Muscle layer of colon (tissue), 2 donors: ENCODE results near the gene DAPP1.

Experiments used
- H3K27ac ChIP-seq: one replicate; pipeline ENCODE4 v1.7.0; 2013; ENCODE audit warnings: low read depth, mild to moderate bottlenecking, low read length, moderate library complexity
- H3K27me3 ChIP-seq, 2 donors: one replicate each; pipeline ENCODE4 v1.7.0; 2013; ENCODE audit warnings: low read length in 2 of 2, mild to moderate bottlenecking in 2 of 2; ENCODE audit not compliant: insufficient read depth in 2 of 2, control insufficient read depth in 1 of 2
- H3K36me3 ChIP-seq: one replicate; pipeline ENCODE4 v1.7.0; 2013; ENCODE audit warnings: mild to moderate bottlenecking, low read length; ENCODE audit not compliant: insufficient read depth
- H3K4me1 ChIP-seq: one replicate; pipeline ENCODE4 v1.7.0; 2013; ENCODE audit warnings: mild to moderate bottlenecking, low read length; ENCODE audit not compliant: insufficient read depth
- H3K4me3 ChIP-seq, 2 donors: one replicate each; pipeline ENCODE4 v1.7.0; 2013; ENCODE audit warnings: low read length in 2 of 2, low read depth in 1 of 2, mild to moderate bottlenecking in 1 of 2, moderate library complexity in 1 of 2
- H3K9ac ChIP-seq: one replicate; pipeline ENCODE4 v1.7.0; 2013; ENCODE audit warnings: low read length
- H3K9me3 ChIP-seq: one replicate; pipeline ENCODE4 v1.7.0; 2013; ENCODE audit warnings: mild to moderate bottlenecking, low read length
- donor health status: abdominal sarcoma.
- donor health status: Adenocarcinoma of cecum.

The DAPP1 gene

DNA sequence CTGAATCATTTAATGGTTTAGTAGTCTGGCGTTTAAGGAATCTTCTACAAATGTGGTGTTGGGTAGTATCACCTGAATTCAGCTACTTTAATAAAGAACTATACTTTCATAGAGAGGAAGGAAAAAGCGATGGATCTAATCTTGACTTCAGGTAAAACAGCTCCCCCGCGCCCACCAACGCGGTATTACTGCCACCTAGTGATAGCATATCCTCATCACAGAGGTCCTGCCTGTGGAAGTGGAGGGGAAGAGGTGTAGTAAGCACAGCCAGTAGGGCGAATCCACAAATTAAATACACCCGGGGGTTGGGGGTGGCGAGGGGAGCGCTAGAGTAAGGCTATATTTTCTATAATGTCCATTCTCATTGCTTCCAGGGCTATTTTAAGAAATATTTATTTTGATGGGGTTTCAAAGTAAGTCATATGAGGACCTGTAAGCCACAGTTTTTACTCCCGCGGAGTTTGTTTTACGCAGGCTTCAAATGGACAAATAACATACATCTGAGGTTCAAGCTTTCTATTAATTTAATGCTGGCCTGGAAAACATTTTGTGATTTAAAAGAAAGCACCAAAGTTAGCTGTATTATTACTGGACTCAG, 8.3 kb upstream of the DAPP1 start:
- Histone ChIP-seq H3K4me3 (no peak overlapping the region), H3K9ac (no peak overlapping the region), H3K4me1 (peaks cover 7% of the 10 kb centered on the region), H3K9me3 (no peaks in the 10 kb centered on the region), H3K27me3 (no peaks in the 10 kb centered on the region), H3K36me3 (no peaks in the 10 kb centered on the region), H3K27ac (no peak overlapping the region)

DNA sequence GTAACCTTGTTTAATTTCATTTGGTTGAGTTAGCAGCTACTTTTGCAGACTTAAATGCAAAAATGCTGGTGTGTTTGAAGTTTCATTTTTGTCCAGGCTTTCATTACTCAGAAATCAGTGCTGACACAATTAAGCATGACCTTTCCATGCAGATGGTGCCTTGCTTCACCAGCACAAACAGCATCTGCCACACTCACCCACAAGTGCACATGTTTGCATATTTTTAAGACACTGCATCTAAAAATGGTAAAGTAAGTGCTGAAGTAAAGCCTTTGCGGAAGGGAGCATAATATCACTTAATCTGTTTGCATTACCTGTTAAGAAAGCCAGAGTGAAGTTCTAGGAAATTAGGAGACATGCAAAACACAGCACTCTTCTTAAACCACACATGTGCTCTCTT, 7.3 kb upstream of the DAPP1 start:
- no peaks in the 10 kb centered on the region for H3K36me3 ChIP-seq
- no peaks in the 10 kb centered on the region for H3K4me1 ChIP-seq
- H3K4me3 ChIP-seq, result no peak overlapping the region
- H3K9ac ChIP-seq, result no peak overlapping the region
- H3K27ac ChIP-seq, result no peak overlapping the region
- no peaks in the 10 kb centered on the region for H3K9me3 ChIP-seq
- no peaks in the 10 kb centered on the region for H3K27me3 ChIP-seq

DNA sequence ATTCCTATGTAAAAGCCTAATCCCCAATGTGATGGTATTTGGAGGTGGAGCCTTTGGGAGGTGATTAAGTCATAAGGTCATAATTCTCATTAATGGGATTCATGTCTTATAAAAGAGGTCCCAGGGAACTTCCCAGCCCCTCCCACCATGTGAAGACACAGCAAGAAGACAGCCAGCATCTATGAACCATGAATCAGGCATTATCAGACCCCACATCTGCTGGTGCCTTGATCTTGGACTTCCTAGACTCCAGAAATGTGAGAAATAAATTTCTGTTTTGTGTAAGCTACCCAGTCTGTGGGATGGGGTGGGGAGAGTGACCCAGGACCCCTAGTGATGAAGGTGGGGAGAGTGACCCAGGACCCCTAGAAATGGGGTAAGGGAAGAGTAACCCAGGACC, 6.1 kb upstream of the DAPP1 start:
- Histone ChIP-seq H3K9me3 (no peaks in the 10 kb centered on the region), H3K4me1 (no peaks in the 10 kb centered on the region), H3K36me3 (no peaks in the 10 kb centered on the region), H3K27ac (no peak overlapping the region), H3K4me3 (no peak overlapping the region), H3K9ac (no peak overlapping the region), H3K27me3 (no peaks in the 10 kb centered on the region)

DNA sequence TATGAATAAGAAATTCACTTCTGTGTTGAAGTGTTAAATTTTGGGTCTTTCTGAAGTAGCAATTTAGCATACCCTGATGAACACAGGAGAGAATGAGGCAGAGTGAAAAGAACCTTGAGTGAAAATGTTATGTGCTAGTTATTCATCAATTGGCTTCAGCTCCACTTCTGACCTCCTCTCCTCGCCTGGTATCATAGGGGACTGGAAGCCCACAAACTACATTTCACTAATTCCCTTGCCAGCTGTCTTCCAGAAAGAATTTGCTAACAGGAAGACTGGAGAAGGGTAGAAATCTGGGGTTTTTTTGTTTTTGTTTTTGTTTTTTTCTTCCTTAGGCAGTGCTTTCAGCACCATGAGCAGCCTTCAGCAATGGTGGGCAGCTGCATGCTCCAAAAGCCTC, 5.5 kb upstream of the DAPP1 start:
- Histone ChIP-seq H3K27ac (no peak overlapping the region), H3K9ac (no peak overlapping the region), H3K27me3 (no peaks in the 10 kb centered on the region), H3K36me3 (no peaks in the 10 kb centered on the region), H3K9me3 (no peaks in the 10 kb centered on the region), H3K4me3 (no peak overlapping the region), H3K4me1 (no peaks in the 10 kb centered on the region)

DNA sequence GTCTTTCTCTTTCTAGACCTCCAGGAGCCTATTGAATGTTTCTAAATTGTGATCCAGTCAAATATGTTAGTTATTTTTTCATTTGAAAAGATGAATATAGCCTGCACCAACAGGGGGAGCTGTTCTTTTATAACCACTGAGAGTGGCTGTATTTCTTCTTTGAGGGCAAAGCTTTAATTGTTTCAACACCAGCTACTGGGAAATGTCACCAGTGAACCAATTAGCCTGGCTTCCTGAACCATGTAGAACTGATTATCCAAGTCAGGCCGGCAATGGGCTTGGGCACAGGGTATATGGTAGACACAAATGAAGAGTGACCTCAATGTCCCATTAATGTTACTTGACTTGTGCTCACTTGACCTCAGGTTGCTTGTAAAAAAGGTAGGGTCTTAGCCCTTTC, 4.8 kb upstream of the DAPP1 start:
- Histone ChIP-seq H3K4me1 (no peaks in the 10 kb centered on the region), H3K27ac (no peak overlapping the region), H3K27me3 (no peaks in the 10 kb centered on the region), H3K36me3 (no peaks in the 10 kb centered on the region), H3K9ac (no peak overlapping the region), H3K4me3 (no peak overlapping the region), H3K9me3 (no peaks in the 10 kb centered on the region)

DNA sequence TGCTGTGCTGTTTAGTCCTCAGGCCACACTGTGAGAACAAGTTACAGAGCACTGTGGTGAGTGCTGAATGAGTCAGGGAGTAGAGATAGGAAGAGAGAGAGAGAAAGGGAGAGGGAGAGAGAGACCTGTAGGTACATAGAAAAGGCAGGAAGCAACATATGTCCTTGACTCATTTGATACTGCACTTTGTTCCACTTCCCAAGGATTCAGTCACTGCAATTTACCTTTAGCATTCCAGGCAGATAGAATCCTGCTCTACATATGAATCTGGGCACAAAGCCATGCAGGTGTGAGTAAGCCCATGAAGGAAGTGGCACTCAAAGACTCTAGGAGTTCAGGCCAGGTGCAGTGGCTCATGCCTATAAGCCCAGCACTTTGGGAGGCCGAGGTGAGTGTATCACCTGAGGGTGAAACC, 1.0 kb upstream of the DAPP1 start:
- no peaks in the 10 kb centered on the region for H3K9me3 ChIP-seq
- no peaks in the 10 kb centered on the region for H3K27me3 ChIP-seq
- no peaks in the 10 kb centered on the region for H3K36me3 ChIP-seq
- H3K27ac ChIP-seq, result no peak overlapping the region
- H3K9ac ChIP-seq, result no peak overlapping the region
- H3K4me1 ChIP-seq, result no peaks in the 10 kb centered on the region
- H3K4me3 ChIP-seq, result no peak overlapping the region

DNA sequence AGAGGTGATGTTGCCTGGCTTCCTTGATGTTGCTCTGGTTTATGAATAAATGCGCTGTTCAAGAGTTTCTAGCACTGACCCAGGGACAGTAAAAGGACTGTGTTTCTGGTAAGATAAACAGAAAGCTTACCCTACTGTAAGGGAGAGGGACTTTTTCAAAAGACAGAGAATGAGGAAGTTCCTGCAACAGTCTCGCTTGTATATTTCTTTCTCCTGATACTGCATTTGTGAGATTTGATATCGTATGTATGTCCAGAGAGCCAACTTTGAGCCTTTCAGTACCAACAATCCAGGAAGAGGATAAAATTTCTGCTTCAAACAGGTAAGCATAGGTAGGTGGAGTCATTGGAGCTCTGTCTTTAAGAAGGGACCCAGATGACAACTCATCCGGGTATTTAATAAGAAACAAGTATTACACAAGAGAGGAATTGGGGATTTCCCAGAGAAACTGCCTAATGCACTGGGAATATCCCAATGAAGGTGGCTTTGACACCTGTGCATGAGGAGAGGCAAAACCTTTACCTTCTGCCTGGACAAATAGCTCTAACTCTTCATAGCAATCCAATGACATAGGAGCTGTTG, 773 bp downstream of the DAPP1 start:
- no peak overlapping the region for H3K27ac ChIP-seq
- no peaks in the 10 kb centered on the region for H3K36me3 ChIP-seq
- no peak overlapping the region for H3K9ac ChIP-seq
- H3K4me1 ChIP-seq, result no peaks in the 10 kb centered on the region
- H3K4me3 ChIP-seq, result no peak overlapping the region
- no peaks in the 10 kb centered on the region for H3K27me3 ChIP-seq
- H3K9me3 ChIP-seq, result no peaks in the 10 kb centered on the region

DNA sequence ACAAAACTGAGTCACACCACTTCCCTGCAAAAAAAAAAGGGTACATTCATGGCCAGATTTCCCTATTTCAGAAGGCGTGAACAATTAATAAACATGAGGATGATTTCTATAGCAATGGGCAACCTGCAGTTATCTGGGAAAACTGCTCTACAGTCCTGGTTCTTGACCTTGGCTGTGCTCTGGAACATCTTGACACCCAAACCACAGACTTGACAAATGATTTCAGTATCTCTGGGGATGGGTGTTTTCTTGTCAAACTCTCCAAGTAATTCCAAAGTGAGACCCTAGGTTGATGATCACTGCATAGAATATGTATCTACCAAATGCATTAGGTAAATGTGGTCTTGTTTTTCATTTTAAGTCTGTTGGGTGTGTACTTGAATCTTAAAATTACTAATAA, 2.0 kb downstream of the DAPP1 start:
- Histone ChIP-seq H3K27me3 (no peaks in the 10 kb centered on the region), H3K4me3 (no peak overlapping the region), H3K4me1 (no peaks in the 10 kb centered on the region), H3K27ac (no peak overlapping the region), H3K9me3 (no peaks in the 10 kb centered on the region), H3K36me3 (no peaks in the 10 kb centered on the region), H3K9ac (no peak overlapping the region)

DNA sequence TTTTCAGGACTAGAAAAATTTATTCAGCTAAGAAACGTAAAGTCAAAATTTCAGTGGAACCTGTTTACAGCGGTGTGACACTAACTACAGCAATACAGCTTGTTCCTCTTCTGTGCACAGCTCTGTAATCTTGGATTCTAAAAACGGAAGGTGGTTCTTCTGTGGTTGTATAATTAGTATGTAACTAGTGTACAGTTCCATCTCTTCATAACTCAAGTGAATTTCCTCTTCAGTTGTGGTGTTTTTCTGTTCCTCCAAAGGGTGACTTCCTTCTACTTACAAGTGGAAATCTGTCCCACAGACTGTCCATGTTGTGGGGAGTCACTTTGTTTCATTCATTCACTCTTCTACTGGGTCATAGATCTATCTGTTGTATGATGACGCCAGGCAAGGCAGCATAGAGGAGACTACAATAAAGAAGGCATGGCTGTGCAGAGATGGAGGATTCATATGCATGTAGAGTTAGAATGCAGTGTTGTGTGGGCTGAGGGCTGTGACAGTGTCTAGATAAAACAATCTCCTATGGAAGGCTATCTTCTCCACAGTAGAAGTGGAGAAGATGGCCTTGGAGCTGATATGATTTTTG, 5.4 kb downstream of the DAPP1 start:
- Histone ChIP-seq H3K9ac (no peak overlapping the region), H3K4me1 (no peaks in the 10 kb centered on the region), H3K36me3 (no peaks in the 10 kb centered on the region), H3K9me3 (no peaks in the 10 kb centered on the region), H3K27me3 (no peaks in the 10 kb centered on the region), H3K4me3 (no peak overlapping the region), H3K27ac (no peak overlapping the region)

DNA sequence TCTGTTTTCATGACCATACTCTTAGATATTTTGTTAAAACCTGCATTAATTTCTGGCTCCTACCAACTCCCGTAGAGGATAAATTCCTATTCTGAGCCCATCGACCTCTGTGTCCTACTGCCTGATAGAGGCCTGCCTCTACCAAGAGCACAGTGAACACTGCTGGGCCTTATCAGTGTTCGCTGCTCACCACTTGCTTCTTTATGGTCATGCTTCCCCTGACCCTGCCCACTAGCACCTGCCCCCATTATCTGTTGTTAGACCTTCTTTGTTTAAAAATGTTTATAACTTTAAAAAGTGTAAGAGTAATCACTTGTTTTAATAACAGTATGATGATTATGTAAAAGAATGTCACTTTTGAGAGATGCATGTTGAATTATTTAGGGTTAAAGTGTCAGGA, 6.1 kb downstream of the DAPP1 start:
- Histone ChIP-seq H3K9ac (no peak overlapping the region), H3K27ac (no peak overlapping the region), H3K4me1 (no peaks in the 10 kb centered on the region), H3K36me3 (no peaks in the 10 kb centered on the region), H3K4me3 (no peak overlapping the region), H3K27me3 (no peaks in the 10 kb centered on the region), H3K9me3 (no peaks in the 10 kb centered on the region)

DNA sequence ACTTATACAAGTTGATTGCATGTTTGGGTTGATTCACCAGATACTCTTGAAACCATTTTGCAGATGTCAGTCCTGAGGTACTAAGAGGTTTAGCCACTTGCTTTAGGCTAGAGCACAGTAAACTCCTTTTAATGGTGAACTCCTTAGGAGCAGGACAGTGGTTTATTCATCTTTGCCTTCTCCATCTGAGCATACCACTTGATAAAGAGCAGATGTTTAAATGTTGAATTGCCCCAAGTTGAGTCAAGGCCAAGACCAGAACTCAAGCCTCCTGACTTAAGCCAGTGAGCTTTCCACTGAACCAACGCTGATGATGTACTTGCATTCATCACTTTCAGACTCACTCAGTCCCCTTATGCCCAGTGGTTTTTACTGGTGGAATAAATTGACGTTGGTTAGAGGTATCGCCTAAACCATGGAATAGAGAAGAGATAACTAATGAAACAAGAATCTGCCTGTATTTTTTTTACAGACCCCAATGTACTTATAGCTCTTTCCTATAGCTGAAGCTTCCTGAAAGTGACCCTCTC, 7.5 kb downstream of the DAPP1 start:
- Histone ChIP-seq H3K27ac (no peak overlapping the region), H3K4me1 (no peaks in the 10 kb centered on the region), H3K4me3 (no peak overlapping the region), H3K36me3 (no peaks in the 10 kb centered on the region), H3K27me3 (no peaks in the 10 kb centered on the region), H3K9me3 (no peaks in the 10 kb centered on the region), H3K9ac (no peak overlapping the region)

DNA sequence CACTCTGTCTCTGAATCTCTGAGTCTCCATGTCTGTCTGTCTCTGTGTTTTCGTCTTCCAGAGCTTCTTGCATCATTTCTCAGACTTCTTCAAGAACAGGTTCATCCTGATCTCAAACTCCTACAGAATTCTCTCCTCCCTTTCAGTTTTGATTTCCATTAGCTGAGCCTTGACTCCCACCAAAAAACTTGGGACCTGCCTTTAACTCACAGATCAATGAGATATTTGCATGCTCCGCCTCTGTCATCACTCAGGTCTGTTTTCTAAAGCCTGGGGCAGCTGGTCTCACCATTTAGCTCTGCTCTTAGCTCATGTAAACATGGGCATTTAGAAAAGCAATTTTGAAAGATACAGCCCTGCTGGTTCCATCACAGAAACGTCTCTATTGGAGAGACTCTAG, 8.6 kb downstream of the DAPP1 start:
- H3K9me3 ChIP-seq, result no peaks in the 10 kb centered on the region
- H3K27ac ChIP-seq, result no peak overlapping the region
- H3K4me1 ChIP-seq, result no peaks in the 10 kb centered on the region
- no peaks in the 10 kb centered on the region for H3K27me3 ChIP-seq
- no peaks in the 10 kb centered on the region for H3K36me3 ChIP-seq
- no peak overlapping the region for H3K9ac ChIP-seq
- no peak overlapping the region for H3K4me3 ChIP-seq
